ENCODE data around the gene BCL3.

The BCL3 gene

DNA sequence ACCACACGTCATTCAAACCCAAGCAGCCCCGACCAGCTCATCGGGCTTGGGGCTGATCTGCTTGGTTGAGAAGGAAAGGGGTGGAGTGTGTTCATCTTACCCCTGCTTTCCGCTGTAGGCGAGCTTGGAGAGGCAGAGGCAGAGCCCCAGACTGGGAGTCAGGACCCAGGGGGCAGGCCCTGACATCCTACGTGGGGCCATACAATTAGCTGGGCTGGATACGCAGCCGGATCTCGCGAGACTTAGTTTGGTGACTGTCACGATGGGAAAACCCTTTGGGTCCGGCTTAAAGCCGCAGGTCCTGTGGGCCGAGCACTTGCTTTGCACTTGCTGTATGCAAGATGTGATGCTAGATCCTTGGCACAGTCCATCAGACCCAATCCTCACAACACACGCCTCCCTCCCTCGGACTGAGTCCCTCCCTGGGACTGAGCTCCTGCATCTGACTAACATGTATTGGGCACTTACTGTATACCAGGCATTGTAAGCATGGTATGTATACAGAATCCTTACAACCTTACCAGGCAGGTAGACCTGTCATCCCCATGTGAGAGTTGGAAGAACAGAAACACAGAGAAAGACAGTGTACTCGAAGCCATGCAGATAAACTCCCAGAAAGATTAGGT is 45.8 kb upstream of the BCL3 start:
- Histone ChIP-seq H2AFZ (ENCODE audit: low read length) (no peak overlapping the region), H4K20me1 (ENCODE audit: insufficient read depth, low read length) (no peaks in the 10 kb centered on the region), H3K9me3 (ENCODE audit: low read length) (no peaks in the 10 kb centered on the region), H3K36me3 (ENCODE audit: insufficient read depth, low read length) (no peaks in the 10 kb centered on the region), H3K4me1 (ENCODE audit: insufficient read depth, low read length, severe bottlenecking) (no peaks in the 10 kb centered on the region), H3K79me2 (ENCODE audit: insufficient read depth, low read length) (no peaks in the 10 kb centered on the region), H3F3A (ENCODE audit: insufficient read depth, low read length) (no peaks in the 10 kb centered on the region), H3K27ac (ENCODE audit: low read depth, low read length, poor library complexity, severe bottlenecking) (no peak overlapping the region), H3K27me3 (ENCODE audit: insufficient read depth, low read length) (peaks cover 6% of the 10 kb centered on the region), H3K9me2 (ENCODE audit: low read depth, low read length) (no peaks in the 10 kb centered on the region), H3K4me2 (ENCODE audit: low read length) (no peak overlapping the region), H3K9ac (ENCODE audit: low read length) (no peak overlapping the region), H3K4me3 (ENCODE audit: low read depth, low read length, poor library complexity, severe bottlenecking) (no peak overlapping the region)
- TF ChIP-seq EZH2 (IDR thresholded peaks at IDR 0.05; ENCODE audit: borderline replicate concordance, low read length) (no peak), CTCF (IDR thresholded peaks at IDR 0.05; ENCODE audit: low read length) (no peak)

DNA sequence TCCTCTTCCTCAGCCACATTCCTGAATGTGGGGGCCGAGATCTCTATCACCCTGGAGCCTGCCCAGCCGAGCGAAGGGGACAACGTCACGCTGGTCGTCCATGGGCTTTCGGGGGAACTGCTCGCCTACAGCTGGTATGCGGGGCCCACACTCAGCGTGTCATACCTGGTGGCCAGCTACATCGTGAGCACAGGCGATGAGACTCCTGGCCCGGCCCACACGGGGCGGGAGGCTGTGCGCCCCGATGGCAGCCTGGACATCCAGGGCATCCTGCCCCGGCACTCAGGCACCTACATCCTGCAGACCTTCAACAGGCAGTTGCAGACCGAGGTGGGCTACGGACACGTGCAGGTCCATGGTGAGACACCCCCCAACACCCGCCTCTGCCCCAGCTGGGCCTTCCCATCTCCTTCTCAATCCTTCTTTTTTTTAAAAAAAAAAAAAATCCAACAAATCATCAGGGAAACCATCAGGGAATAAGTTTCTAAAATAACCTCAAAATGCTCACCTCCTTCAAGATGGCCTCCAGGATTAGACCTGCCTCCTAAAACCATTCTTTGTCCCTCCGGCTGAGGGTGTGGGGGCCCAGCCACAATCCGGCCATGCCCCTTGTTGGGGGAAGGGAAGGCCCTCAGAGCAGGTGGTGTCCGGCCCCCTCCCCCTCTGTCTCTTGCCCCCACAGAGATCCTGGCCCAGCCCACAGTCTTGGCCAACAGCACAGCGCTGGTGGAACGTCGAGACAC is 45.0 kb upstream of the BCL3 start:
- no peak overlapping the region for H3K9ac ChIP-seq (ENCODE audit: low read length)
- no peak overlapping the region for H2AFZ ChIP-seq (ENCODE audit: low read length)
- no peaks in the 10 kb centered on the region for H3K4me1 ChIP-seq (ENCODE audit: insufficient read depth, low read length, severe bottlenecking)
- no peaks in the 10 kb centered on the region for H4K20me1 ChIP-seq (ENCODE audit: insufficient read depth, low read length)
- no peak for TF ChIP-seq EZH2 (IDR thresholded peaks at IDR 0.05; ENCODE audit: borderline replicate concordance, low read length)
- no peak for TF ChIP-seq CTCF (IDR thresholded peaks at IDR 0.05; ENCODE audit: low read length)
- H3K4me3 ChIP-seq (ENCODE audit: low read depth, low read length, poor library complexity, severe bottlenecking), result no peak overlapping the region
- no peak overlapping the region for H3K27ac ChIP-seq (ENCODE audit: low read depth, low read length, poor library complexity, severe bottlenecking)
- no peaks in the 10 kb centered on the region for H3K9me2 ChIP-seq (ENCODE audit: low read depth, low read length)
- no peak overlapping the region for H3K4me2 ChIP-seq (ENCODE audit: low read length)
- no peaks in the 10 kb centered on the region for H3K9me3 ChIP-seq (ENCODE audit: low read length)
- H3K79me2 ChIP-seq (ENCODE audit: insufficient read depth, low read length), result no peaks in the 10 kb centered on the region
- H3F3A ChIP-seq (ENCODE audit: insufficient read depth, low read length), result no peaks in the 10 kb centered on the region
- H3K36me3 ChIP-seq (ENCODE audit: insufficient read depth, low read length), result no peaks in the 10 kb centered on the region
- H3K27me3 ChIP-seq (ENCODE audit: insufficient read depth, low read length), result peaks cover 3% of the 10 kb centered on the region

DNA sequence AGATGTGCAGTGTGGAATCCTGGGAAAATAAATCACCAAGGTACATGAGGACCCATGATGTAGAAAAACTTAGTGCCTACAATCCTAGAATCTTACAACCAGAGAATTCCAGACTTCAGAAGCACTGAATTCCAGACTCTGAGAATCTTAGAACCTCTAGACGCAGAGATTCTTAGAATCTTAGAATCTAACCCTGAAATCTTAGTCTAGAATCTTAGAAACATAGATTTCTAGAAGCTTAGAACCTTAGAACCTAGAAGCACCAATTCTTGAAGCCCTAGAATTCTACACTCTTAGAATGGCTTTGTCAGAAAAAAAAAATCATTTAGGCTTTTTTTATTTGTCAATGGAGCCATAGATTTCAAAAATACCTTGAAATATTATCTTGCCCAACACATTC is 43.5 kb upstream of the BCL3 start:
- no peak overlapping the region for H3K27ac ChIP-seq (ENCODE audit: low read depth, low read length, poor library complexity, severe bottlenecking)
- H4K20me1 ChIP-seq (ENCODE audit: insufficient read depth, low read length), result no peaks in the 10 kb centered on the region
- H2AFZ ChIP-seq (ENCODE audit: low read length), result no peak overlapping the region
- H3K27me3 ChIP-seq (ENCODE audit: insufficient read depth, low read length), result peaks cover 3% of the 10 kb centered on the region; the same call in 1 of the 2 replicates
- H3K4me2 ChIP-seq (ENCODE audit: low read length), result no peak overlapping the region
- H3K9me3 ChIP-seq (ENCODE audit: low read length), result no peaks in the 10 kb centered on the region
- no peaks in the 10 kb centered on the region for H3K36me3 ChIP-seq (ENCODE audit: insufficient read depth, low read length)
- H3F3A ChIP-seq (ENCODE audit: insufficient read depth, low read length), result no peaks in the 10 kb centered on the region
- no peak overlapping the region for H3K4me3 ChIP-seq (ENCODE audit: low read depth, low read length, poor library complexity, severe bottlenecking)
- H3K4me1 ChIP-seq (ENCODE audit: insufficient read depth, low read length, severe bottlenecking), result no peaks in the 10 kb centered on the region
- no peak overlapping the region for H3K9ac ChIP-seq (ENCODE audit: low read length)
- no peaks in the 10 kb centered on the region for H3K79me2 ChIP-seq (ENCODE audit: insufficient read depth, low read length)
- H3K9me2 ChIP-seq (ENCODE audit: low read depth, low read length), result no peaks in the 10 kb centered on the region
- no peak for TF ChIP-seq CTCF (IDR thresholded peaks at IDR 0.05; ENCODE audit: low read length)
- no peak for TF ChIP-seq EZH2 (IDR thresholded peaks at IDR 0.05; ENCODE audit: borderline replicate concordance, low read length)
